Activated T-helper 2 cell treated with anti-CD3 and anti-CD28 coated beads, Interferon-gamma antibody, Interleukin-2, Interleukin-4, amounts not matched to agents 10 μg/mL and 5 μg/mL and 100 μg/mL, durations not matched to agents 14 hours and 24 hours and 36 hours (primary cell): Measurements from ENCODE around the gene CDS2. TPM values are rescaled to one million over a fixed set of nuclear protein-coding genes. Genes with fewer than 3 reads are reported as not detected.

Experiments used
- DNase-seq: peaks from one replicate; pipeline ENCODE4 v3.0.0; 2021; ENCODE audit warnings: low spot score
- H3K27ac Mint-ChIP-seq: one replicate; pipeline ENCODE4 v1.8.0; 2021; ENCODE audit warnings: mixed read lengths
- H3K27me3 Mint-ChIP-seq: one replicate; pipeline ENCODE4 v1.8.0; 2021; ENCODE audit warnings: low read depth, mixed read lengths
- H3K36me3 Mint-ChIP-seq: one replicate; pipeline ENCODE4 v1.8.0; 2021; ENCODE audit warnings: low read depth, mixed read lengths
- H3K4me1 Mint-ChIP-seq: one replicate; pipeline ENCODE4 v1.8.0; 2021; ENCODE audit warnings: low read depth, mixed read lengths
- H3K4me3 Mint-ChIP-seq: one replicate; pipeline ENCODE4 v1.8.0; 2021; ENCODE audit warnings: low read depth, mild to moderate bottlenecking, moderate library complexity, mixed read lengths
- H3K9me3 Mint-ChIP-seq: one replicate; pipeline ENCODE4 v1.8.0; 2021; ENCODE audit warnings: mixed read lengths
- intact Hi-C: fragments of 100-400 bp; cut with micrococcal nuclease; formaldehyde crosslinking; loops from one replicate; pipeline ENCODE4 v1.15.1; 2023
- total RNA-seq: library from RNA; stranded (reverse); gene quantifications from 2 replicates; pipeline ENCODE4 v1.2.3, GENCODE V29; 2022

The CDS2 gene
- total RNA-seq, 1 donor from 2014 or later = 41.4 TPM

DNA sequence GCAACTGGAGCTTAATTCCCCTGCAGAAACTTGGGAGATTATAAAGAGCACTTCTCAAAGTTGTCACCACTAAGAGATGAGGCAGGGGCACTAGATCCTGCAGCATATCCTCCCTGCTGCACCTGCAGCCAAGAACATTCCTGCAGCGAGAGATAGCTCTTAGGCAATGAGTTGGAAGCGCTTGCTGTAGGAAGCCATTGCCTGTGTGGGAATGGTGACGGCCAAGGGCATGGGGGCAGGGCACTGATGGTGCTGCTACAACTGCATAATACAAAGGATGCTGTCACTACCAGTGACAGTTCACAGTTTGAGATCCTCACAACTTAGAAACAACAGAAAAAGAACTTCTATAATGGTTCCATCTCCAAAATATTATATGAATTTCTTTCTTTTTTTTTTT is 89.9 kb downstream of the CDS2 start:
- Mint-ChIP-seq H3K4me3 (no peak overlapping the region), H3K27me3 (no peaks in the 10 kb centered on the region), H3K4me1 (no peaks in the 10 kb centered on the region), H3K27ac (no peak overlapping the region), H3K36me3 (no peaks in the 10 kb centered on the region), H3K9me3 (no peaks in the 10 kb centered on the region)
- DNase-seq = no peak
- intact Hi-C loops = no loop called here

- DNase-seq = no peak
- H3K36me3 Mint-ChIP-seq = no peaks in the 10 kb centered on the region
- no peak overlapping the region for H3K4me3 Mint-ChIP-seq
- no peaks in the 10 kb centered on the region for H3K27me3 Mint-ChIP-seq
- no peak overlapping the region for H3K27ac Mint-ChIP-seq
- H3K4me1 Mint-ChIP-seq = no peaks in the 10 kb centered on the region
- H3K9me3 Mint-ChIP-seq = no peaks in the 10 kb centered on the region
- intact Hi-C loops = no loop called here
Observed at GRCh38 chr20:5217616-5218015, 90.8 kb downstream of the CDS2 start.

- Mint-ChIP-seq H3K9me3 (no peaks in the 10 kb centered on the region), H3K36me3 (no peaks in the 10 kb centered on the region), H3K27ac (no peak overlapping the region), H3K4me3 (no peak overlapping the region), H3K27me3 (no peaks in the 10 kb centered on the region), H3K4me1 (peaks cover 2% of the 10 kb centered on the region)
- intact Hi-C loops = no loop called here
- DNase-seq = no peak
Observed at GRCh38 chr20:5220321-5221060, 93.7 kb downstream of the CDS2 start.

DNA sequence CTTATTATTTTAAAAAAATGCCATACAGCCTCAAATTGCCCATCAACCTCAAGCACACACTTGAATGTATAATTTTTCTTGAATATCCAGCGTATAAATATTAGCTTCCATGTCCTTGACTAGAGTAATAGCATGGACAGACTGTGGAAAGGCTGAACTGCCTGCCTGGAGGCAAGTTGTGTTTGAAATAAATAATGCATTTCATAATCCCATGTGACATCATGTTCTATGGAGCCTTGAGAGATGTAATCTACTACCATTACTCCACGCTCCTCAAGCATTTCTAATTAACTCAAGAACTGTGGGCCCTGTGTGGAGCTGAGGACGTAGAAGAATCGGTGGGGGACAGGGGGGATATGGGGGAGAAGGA is 94.2 kb downstream of the CDS2 start:
- Mint-ChIP-seq H3K4me3 (no peak overlapping the region), H3K4me1 (peaks cover 2% of the 10 kb centered on the region), H3K27ac (no peak overlapping the region), H3K27me3 (no peaks in the 10 kb centered on the region), H3K9me3 (no peaks in the 10 kb centered on the region), H3K36me3 (no peaks in the 10 kb centered on the region)
- no peak for DNase-seq
- intact Hi-C loops = no loop called here

DNA sequence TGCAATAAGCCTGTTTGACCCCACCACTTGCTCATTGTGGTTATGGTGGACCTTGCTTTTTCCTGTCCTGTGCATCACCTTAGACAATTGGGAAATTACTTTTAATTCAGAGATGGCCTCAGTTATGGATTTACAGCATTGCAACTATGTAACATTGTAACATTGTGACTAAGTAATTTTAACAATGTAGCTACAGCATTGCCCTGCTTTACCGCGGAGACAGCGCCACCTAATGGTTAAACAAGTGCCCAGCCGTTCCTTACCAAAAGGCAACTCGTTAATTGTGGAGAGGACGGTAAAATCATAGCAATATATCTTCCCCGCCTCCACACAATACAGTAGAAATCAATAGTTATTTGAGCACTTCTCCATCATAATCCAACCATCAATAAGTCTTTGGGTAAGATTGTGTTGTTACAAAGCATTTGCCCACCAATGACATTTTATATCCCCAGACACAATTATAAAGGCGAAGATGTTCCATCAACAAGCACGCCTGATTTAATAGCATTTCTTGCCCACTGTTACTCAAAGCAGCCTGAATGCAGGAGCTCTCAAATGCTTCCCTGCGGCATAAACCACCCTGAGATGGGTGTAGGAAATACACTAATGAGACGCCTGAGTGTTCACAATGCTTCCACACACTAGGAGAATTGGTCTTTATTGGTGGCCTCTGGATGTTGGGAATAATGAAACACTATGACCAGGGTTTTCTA is 96.3 kb downstream of the CDS2 start:
- intact Hi-C loops = no loop called here
- peak; percentile 47 for DNase-seq
- H3K4me1 Mint-ChIP-seq = peaks cover 2% of the 10 kb centered on the region
- no peaks in the 10 kb centered on the region for H3K36me3 Mint-ChIP-seq
- no peaks in the 10 kb centered on the region for H3K27me3 Mint-ChIP-seq
- no peak overlapping the region for H3K4me3 Mint-ChIP-seq
- H3K27ac Mint-ChIP-seq = no peak overlapping the region
- H3K9me3 Mint-ChIP-seq = no peaks in the 10 kb centered on the region

DNA sequence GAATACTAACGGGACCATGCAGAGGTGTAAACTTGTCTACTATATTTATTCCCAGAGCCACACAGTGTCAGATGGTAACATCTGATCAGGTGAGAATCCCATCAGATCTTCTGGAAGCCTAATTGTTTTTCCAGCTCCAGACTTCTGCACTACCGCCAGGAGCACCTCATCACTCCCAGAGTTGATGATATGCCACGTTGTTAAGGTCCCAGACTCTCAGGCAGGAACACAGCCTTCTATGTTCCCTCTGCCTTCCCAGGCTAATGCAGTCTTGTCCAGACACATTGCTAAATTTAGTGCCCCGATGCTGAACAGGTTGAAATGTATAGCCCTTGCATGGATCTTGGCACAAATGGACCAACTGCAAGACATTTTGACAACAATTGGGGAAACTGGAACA is 103.7 kb downstream of the CDS2 start:
- DNase-seq = no peak
- Mint-ChIP-seq H3K4me1 (peaks cover 2% of the 10 kb centered on the region), H3K27ac (no peak overlapping the region), H3K9me3 (no peaks in the 10 kb centered on the region), H3K4me3 (no peak overlapping the region), H3K27me3 (peaks cover 13% of the 10 kb centered on the region), H3K36me3 (no peaks in the 10 kb centered on the region)
- intact Hi-C loops = no loop called here

GRCh38 chr20:5234158-5234557 is 107.3 kb downstream of the CDS2 start:
- intact Hi-C loops = no loop called here
- no peak for DNase-seq
- Mint-ChIP-seq H3K9me3 (peaks cover 6% of the 10 kb centered on the region), H3K36me3 (no peaks in the 10 kb centered on the region), H3K27ac (no peak overlapping the region), H3K4me3 (no peak overlapping the region), H3K4me1 (peaks cover 2% of the 10 kb centered on the region), H3K27me3 (peaks cover 35% of the 10 kb centered on the region)

DNA sequence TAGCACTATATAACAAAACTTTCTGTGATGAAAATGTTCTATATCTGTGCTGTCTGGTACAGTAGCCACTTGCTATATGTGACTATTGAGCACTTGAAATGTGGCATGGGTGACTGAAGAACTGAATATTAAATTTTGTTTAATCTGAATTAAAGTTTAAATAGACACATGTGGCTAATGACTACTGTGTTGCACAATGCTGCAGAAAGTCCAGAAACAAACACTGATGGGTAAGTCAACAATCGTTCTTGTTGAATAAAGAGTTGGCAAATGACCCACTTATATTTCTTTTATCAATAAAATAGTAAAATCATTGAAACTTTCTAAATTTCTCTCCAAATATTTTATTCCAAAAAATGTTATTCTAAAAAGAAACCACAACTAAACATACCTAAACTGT is 108.2 kb downstream of the CDS2 start:
- H3K9me3 Mint-ChIP-seq = peaks cover 6% of the 10 kb centered on the region
- H3K4me1 Mint-ChIP-seq = peaks cover 2% of the 10 kb centered on the region
- H3K27me3 Mint-ChIP-seq = peaks cover 36% of the 10 kb centered on the region
- H3K4me3 Mint-ChIP-seq = no peak overlapping the region
- H3K36me3 Mint-ChIP-seq = no peaks in the 10 kb centered on the region
- no peak overlapping the region for H3K27ac Mint-ChIP-seq
- no peak for DNase-seq
- intact Hi-C loops = no loop called here

Other genes starting within 250 kb of the CDS2 start
- 21.3 and 22.4 TPM in 2 replicates for gene SLC23A2, start 125.5 kb upstream of the CDS2 start, total RNA-seq
- 77.5 and 80.7 TPM in 2 replicates for gene TMEM230, start 13.9 kb upstream of the CDS2 start, total RNA-seq
- gene PCNA, start 7.0 kb upstream of the CDS2 start, total RNA-seq = 429 and 431 TPM in 2 replicates
- not detected in 2 replicates for gene PROKR2, start 189.9 kb downstream of the CDS2 start, total RNA-seq